Progenitor cell of endocrine pancreas (in vitro differentiated cells): ENCODE data around the gene TUBAL3. TPM values are rescaled to one million over a fixed set of nuclear protein-coding genes. Genes with fewer than 3 reads are reported as not detected.
A peak's percentile ranks its signal among the peaks of the same experiment; 100 is the strongest.

ENCODE experiments used
- DNase-seq: peaks from one replicate; pipeline ENCODE4 v3.0.0; 2021; ENCODE audit warnings: low spot score; ENCODE audit not compliant: unreplicated experiment
- H3K27ac Mint-ChIP-seq: 2 replicates; pipeline ENCODE4 v1.8.0; 2021; ENCODE audit warnings: mild to moderate bottlenecking, moderate library complexity, mixed read lengths
- H3K27me3 Mint-ChIP-seq: 2 replicates; pipeline ENCODE4 v1.8.0; 2021; ENCODE audit warnings: mixed read lengths
- H3K36me3 Mint-ChIP-seq: 2 replicates; pipeline ENCODE4 v1.8.0; 2022; ENCODE audit warnings: mixed read lengths; ENCODE audit not compliant: insufficient read depth
- H3K4me1 Mint-ChIP-seq: 2 replicates; pipeline ENCODE4 v1.8.0; 2021; ENCODE audit warnings: low read depth, mixed read lengths
- H3K4me3 Mint-ChIP-seq: 2 replicates; pipeline ENCODE4 v1.8.0; 2021; ENCODE audit warnings: low read depth, mild to moderate bottlenecking, moderate library complexity, mixed read lengths
- H3K9me3 Mint-ChIP-seq: 2 replicates; pipeline ENCODE4 v1.8.0; 2021; ENCODE audit warnings: low read depth, mixed read lengths
- total RNA-seq: library from RNA; stranded (reverse); gene quantifications from 2 replicates; pipeline ENCODE4 v1.2.1, GENCODE V29; 2021
- TF ChIP-seq, protein P1 (sequence below): fragments of 200-600 bp; sonication (generic); IDR thresholded peaks from one replicate; pipeline ENCODE4 v1.5.0; 2021; ENCODE audit warnings: antibody characterized with exemption, mild to moderate bottlenecking; ENCODE audit not compliant: unreplicated experiment

Gene TUBAL3
- total RNA-seq, 1 donor from 2014 or later: not detected

DNA sequence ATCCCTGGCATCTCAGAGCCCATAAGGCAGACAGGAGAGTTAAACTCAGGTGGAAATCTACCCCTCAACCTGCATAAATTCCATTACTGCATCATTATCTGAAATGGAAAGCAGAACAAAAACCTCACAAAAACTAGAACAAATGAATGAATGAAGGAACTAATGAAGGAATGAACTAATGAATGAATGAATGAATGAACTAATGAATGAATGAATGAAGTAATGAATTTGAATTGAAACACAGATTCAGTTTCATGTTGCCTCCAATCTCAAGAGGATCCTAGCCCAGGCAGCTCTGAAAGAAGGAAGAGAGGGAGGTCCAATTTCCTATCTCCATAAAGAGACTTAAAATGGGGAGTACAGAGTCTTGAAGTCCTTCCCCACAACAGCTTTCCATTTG, 41.8 kb downstream of the TUBAL3 start:
- peaks cover 28% of the 10 kb centered on the region for H3K27me3 Mint-ChIP-seq
- H3K36me3 Mint-ChIP-seq: no peaks in the 10 kb centered on the region
- no peaks in the 10 kb centered on the region for H3K9me3 Mint-ChIP-seq
- TF ChIP-seq, protein P1, sequence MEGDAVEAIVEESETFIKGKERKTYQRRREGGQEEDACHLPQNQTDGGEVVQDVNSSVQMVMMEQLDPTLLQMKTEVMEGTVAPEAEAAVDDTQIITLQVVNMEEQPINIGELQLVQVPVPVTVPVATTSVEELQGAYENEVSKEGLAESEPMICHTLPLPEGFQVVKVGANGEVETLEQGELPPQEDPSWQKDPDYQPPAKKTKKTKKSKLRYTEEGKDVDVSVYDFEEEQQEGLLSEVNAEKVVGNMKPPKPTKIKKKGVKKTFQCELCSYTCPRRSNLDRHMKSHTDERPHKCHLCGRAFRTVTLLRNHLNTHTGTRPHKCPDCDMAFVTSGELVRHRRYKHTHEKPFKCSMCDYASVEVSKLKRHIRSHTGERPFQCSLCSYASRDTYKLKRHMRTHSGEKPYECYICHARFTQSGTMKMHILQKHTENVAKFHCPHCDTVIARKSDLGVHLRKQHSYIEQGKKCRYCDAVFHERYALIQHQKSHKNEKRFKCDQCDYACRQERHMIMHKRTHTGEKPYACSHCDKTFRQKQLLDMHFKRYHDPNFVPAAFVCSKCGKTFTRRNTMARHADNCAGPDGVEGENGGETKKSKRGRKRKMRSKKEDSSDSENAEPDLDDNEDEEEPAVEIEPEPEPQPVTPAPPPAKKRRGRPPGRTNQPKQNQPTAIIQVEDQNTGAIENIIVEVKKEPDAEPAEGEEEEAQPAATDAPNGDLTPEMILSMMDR: no peak
- peaks cover 12% of the 10 kb centered on the region for H3K4me1 Mint-ChIP-seq
- no peak for DNase-seq
- peak overlapping the region; percentile 15 for H3K27ac Mint-ChIP-seq
- H3K4me3 Mint-ChIP-seq: no peak overlapping the region

DNA sequence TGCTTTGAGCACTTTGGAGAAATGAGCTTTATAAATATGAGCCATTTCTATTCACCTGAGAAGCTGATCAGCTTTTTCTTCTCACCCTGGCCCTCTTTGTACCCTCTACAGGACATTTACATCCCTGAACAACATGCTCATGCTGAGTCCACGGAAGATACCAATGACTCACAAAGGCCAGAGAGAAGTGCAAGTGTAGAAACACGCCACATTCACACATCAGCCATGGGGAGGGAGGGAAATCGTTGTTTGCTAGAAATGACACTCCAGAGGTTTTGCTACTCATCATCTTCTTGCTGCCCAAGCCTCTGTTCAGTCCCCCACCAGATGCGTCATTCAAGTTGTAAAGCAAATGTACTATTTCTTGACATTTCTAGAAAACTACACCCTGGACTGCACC, 42.7 kb downstream of the TUBAL3 start:
- Mint-ChIP-seq H3K9me3 (peaks cover 8% of the 10 kb centered on the region), H3K4me1 (peaks cover 12% of the 10 kb centered on the region), H3K27me3 (peaks cover 28% of the 10 kb centered on the region), H3K36me3 (no peaks in the 10 kb centered on the region), H3K27ac (no peak overlapping the region), H3K4me3 (no peak overlapping the region)
- no peak for DNase-seq
- TF ChIP-seq, protein P1: no peak

DNA sequence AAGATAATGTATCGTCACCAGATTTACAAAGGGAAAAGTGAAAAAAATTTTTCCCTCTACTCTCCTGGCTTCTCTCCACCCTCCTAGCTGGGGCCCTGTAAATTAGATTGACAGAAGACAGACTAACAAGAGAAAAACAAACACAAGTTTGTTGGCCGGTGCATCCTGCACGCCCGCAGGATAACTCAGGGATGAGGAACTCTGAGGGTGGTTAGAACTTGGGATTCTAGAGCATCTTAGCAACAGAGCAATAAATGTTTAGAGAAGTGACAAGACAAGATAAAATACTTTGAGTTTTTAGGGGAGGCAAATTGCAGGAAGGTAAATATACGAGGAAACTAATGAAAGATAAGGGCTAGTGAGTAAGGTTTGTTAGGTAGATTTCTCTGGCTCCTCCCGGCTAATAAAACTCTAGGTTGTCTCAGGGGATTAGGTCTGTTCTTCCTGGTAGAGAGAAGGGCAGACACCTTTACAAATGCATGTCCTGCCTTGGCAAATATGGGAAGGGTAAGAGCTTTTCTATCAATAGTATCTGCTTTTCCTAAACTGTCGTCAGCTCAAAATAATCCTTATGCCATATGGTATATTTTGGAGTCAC, 44.2 kb downstream of the TUBAL3 start:
- no peak for DNase-seq
- Mint-ChIP-seq H3K4me1 (peaks cover 4% of the 10 kb centered on the region), H3K27ac (no peak overlapping the region), H3K36me3 (no peaks in the 10 kb centered on the region), H3K27me3 (peaks cover 16% of the 10 kb centered on the region), H3K4me3 (no peak overlapping the region), H3K9me3 (peaks cover 8% of the 10 kb centered on the region)
- TF ChIP-seq, protein P1: no peak

DNA sequence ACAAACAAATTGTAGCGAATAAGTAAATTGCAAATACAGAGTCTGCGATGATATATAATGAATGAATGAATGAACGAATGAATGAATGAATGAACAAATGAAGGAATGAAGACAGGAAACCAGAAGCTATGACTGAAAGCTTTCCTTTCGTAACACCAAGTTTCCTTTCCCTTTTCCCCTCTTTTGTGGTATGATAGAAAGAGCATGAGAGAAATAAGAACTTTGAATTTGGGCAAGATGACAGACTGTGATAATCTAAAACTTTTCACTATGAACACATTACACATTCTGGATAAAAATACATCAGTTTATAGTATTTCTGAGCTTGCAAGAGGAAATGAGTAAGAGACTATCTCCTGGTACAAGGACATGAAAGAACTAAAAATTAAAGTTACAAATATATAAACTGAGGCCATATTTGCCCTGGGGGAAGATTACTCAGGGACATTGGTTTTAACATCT, 48.3 kb downstream of the TUBAL3 start:
- no peak overlapping the region for H3K27ac Mint-ChIP-seq
- TF ChIP-seq, protein P1: no peak
- no peak for DNase-seq
- no peak overlapping the region for H3K4me3 Mint-ChIP-seq
- H3K27me3 Mint-ChIP-seq: peaks cover 4% of the 10 kb centered on the region
- peaks cover 4% of the 10 kb centered on the region for H3K4me1 Mint-ChIP-seq
- H3K36me3 Mint-ChIP-seq: no peaks in the 10 kb centered on the region
- peaks cover 8% of the 10 kb centered on the region for H3K9me3 Mint-ChIP-seq

DNA sequence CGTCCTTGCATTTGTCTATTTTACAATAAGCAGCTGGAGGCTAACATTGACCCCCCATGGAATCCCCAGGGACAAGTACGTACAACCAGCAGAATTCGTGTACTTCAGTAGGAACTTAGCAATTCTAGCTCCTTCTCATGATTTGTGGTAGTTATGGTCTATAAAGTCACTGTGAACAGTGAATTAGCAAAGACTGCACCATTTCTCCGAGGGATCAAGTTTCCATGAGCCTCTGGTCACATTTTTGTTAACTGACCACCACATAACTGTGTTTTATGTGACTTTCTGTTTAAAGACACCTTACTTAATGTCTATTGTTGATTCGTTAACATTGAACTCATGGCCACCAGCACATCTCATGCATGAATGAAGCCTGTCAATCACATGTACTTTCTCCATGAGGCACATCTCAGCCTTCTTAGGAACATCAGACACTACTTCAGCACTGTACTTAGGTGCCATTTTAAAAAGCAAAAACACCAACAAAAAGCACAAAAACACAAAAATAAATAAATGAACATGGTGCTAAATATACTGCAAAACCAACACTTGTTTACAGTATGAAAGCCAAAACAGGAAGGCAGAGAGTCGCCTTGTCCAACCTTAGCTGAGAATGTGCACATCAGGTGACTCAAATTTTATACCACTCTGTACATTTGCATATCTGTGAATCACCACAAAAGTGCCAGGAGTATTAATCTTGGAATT, 48.9 kb downstream of the TUBAL3 start:
- DNase-seq: no peak
- Mint-ChIP-seq H3K4me3 (no peak overlapping the region), H3K9me3 (peaks cover 8% of the 10 kb centered on the region), H3K27ac (no peak overlapping the region), H3K4me1 (peaks cover 4% of the 10 kb centered on the region), H3K36me3 (no peaks in the 10 kb centered on the region), H3K27me3 (peaks cover 2% of the 10 kb centered on the region)
- TF ChIP-seq, protein P1: no peak
